ENCODE measurements around the gene CHID1.

The CHID1 gene

DNA sequence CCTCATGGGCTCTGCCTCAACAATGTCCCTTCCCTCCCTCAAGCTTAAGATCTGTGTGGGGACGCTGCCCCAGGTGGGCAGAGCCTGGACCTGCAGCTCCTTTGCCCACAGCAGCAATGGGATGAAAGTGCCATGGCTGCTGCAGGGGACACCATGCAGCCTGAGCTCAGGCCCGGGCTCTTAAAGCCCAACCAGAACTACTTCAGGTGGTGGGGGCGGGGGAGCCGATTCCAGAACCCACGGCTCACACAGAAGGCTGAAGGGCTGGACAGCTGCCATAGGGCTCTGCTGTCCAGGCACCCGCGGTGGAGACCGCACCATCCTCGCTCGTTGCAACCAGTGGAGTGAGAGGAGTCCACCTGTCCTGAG is 12.5 kb downstream of the CHID1 start:
- H3K4me3 ChIP-seq (ENCODE audit: low read depth, low read length) = no peak overlapping the region
- TF ChIP-seq MAX (IDR thresholded peaks at IDR 0.05; ENCODE audit: low read depth, low read length) (no peak), POLR2A (IDR thresholded peaks at IDR 0.05; ENCODE audit: extremely low read depth, insufficient read length) (no peak), MYC (IDR thresholded peaks at IDR 0.05; ENCODE audit: low read depth, low read length) (no peak), CTCF (IDR thresholded peaks at IDR 0.05; ENCODE audit: low read depth, low read length) (peak; percentile 35)
- DNase-seq (ENCODE audit: low read depth) = peak; percentile 45

DNA sequence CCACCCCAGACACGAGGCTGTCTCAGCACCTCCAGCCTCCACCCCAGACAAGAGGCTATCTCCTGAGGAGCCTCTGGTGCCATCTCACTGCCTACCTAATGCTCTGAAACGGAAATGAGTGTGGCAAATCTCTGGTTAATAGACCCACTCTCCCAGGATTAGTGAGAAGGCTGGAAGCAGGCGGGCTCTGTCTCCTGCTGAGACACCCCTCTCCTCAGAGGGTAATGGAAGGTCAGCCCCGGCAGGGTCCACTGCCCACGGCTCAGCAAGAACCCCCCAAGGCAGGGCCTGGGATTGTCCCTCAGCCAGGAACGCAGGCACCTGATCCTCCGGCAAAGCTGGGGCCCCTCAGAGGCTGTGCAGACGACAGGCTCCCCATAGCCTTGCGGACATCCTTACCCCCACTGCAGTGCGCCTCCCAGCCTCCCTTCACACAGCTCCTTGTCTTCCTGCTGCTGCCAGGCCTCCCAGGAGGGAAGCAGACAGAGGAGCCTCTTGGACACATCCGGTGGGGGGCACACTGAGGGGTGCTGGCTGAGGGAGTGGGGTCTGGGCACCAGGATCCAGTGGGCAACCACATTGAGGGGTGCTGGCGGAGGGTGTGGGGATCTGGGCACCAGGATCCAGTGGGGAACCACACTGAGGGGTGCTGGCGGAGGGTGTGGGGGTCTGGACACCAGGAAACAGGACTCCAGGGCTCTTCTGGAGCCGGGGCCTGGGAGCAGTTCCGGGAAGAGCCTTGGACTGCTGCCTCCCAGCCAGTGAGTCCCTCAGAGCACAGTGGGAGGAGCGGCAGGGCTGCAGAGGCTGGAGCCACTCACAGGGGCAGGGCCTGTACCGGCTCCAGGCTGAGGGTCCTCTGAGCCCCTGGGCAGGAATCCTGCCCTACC is 13.1 kb downstream of the CHID1 start:
- H3K4me3 ChIP-seq (ENCODE audit: low read depth, low read length) = no peak overlapping the region
- DNase-seq (ENCODE audit: low read depth) = no peak
- TF ChIP-seq MYC (IDR thresholded peaks at IDR 0.05; ENCODE audit: low read depth, low read length) (no peak), POLR2A (IDR thresholded peaks at IDR 0.05; ENCODE audit: extremely low read depth, insufficient read length) (no peak), MAX (IDR thresholded peaks at IDR 0.05; ENCODE audit: low read depth, low read length) (no peak), CTCF (IDR thresholded peaks at IDR 0.05; ENCODE audit: low read depth, low read length) (no peak)

DNA sequence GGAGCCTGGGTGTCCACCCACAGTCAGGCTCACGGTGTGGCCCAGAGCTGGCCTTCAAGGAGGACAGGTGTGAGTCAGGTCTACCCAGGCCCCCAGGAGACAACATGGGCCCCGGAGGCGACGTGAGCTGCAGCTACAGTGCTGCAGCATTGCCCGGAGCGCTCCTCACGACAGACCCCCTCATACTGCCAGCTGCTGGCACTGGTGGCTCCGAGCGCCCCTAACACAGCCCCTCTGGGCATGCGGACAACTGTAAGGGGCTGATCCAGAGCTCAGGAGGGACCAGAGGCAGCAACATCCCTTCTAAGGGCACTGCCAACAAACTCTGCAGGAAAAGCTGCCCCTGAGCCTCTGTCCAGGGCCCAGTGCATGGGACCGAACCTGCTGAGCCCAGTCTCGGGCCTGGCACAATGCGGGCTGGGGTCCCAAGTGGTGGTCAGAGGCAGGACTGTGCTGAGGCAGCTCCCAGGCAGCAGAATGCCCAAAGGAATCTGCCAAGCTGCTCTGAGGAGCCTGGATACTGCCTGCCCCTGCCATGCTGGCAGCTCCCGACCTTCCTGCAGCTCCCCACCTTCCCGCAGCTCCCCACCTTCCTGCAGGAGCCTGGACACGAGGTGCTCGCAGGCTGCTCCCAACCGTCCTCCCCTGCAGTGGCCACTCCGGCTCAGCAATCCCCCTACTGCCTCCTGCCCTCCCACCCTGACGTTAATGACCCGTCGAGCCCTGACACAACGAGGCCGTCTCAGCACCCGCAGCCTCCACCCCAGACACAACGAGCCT is 15.1 kb downstream of the CHID1 start:
- no peak for DNase-seq (ENCODE audit: low read depth)
- TF ChIP-seq POLR2A (IDR thresholded peaks at IDR 0.05; ENCODE audit: extremely low read depth, insufficient read length) = no peak
- TF ChIP-seq MAX (IDR thresholded peaks at IDR 0.05; ENCODE audit: low read depth, low read length) = no peak
- TF ChIP-seq CTCF (IDR thresholded peaks at IDR 0.05; ENCODE audit: low read depth, low read length) = no peak
- no peak for TF ChIP-seq MYC (IDR thresholded peaks at IDR 0.05; ENCODE audit: low read depth, low read length)
- no peak overlapping the region for H3K4me3 ChIP-seq (ENCODE audit: low read depth, low read length)

GRCh38 chr11:894575-895201 is 15.9 kb downstream of the CHID1 start:
- TF ChIP-seq CTCF (IDR thresholded peaks at IDR 0.05; ENCODE audit: low read depth, low read length) = peak; percentile 3
- no peak for TF ChIP-seq MAX (IDR thresholded peaks at IDR 0.05; ENCODE audit: low read depth, low read length)
- no peak overlapping the region for H3K4me3 ChIP-seq (ENCODE audit: low read depth, low read length)
- no peak for DNase-seq (ENCODE audit: low read depth)

DNA sequence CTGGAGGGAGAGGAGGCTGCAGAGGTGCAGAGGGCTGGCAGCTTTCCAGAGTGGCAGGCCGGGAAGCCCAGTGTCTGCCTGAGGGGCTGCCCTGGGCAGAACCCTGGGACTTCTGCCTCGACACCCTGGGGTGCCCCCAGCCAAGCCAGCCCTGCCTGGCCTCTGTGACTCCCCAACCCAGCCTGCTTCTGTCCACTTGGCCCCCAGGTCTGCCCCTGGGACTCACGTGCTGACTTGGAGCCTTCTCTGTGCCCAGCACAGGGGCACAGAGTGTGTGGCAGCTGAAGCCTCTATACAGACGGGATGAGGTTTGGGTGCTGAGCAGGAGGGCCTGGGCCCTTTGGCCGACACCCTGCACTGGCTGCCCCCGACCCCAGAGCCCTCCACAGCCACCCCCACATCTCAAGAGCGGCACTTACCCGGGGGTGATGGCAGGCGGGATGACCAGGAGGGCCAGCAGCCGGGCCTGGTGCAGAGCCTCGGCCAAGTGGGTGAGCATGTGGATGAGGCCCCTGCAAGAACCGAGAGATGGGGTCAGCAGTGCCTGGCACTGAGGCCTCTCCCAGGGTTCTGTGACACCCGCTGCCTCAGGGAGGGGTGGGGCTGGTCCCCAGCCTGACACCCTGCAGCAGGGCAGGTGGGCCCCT is 17.5 kb downstream of the CHID1 start:
- TF ChIP-seq CTCF (IDR thresholded peaks at IDR 0.05; ENCODE audit: low read depth, low read length) (no peak), POLR2A (IDR thresholded peaks at IDR 0.05; ENCODE audit: extremely low read depth, insufficient read length) (no peak), MYC (IDR thresholded peaks at IDR 0.05; ENCODE audit: low read depth, low read length) (no peak), MAX (IDR thresholded peaks at IDR 0.05; ENCODE audit: low read depth, low read length) (no peak)
- H3K4me3 ChIP-seq (ENCODE audit: low read depth, low read length) = no peak overlapping the region
- DNase-seq (ENCODE audit: low read depth) = no peak

Data from NB4 (cell line).